GM18861 (cell line): ENCODE results near the gene ADAMTSL2.

ENCODE experiments used
- ATAC-seq: cut with Tn5 transposase; IDR thresholded peaks from one replicate; pipeline ENCODE4 v1.9.1; 2021; ENCODE audit not compliant: unreplicated experiment

Gene ADAMTSL2

DNA sequence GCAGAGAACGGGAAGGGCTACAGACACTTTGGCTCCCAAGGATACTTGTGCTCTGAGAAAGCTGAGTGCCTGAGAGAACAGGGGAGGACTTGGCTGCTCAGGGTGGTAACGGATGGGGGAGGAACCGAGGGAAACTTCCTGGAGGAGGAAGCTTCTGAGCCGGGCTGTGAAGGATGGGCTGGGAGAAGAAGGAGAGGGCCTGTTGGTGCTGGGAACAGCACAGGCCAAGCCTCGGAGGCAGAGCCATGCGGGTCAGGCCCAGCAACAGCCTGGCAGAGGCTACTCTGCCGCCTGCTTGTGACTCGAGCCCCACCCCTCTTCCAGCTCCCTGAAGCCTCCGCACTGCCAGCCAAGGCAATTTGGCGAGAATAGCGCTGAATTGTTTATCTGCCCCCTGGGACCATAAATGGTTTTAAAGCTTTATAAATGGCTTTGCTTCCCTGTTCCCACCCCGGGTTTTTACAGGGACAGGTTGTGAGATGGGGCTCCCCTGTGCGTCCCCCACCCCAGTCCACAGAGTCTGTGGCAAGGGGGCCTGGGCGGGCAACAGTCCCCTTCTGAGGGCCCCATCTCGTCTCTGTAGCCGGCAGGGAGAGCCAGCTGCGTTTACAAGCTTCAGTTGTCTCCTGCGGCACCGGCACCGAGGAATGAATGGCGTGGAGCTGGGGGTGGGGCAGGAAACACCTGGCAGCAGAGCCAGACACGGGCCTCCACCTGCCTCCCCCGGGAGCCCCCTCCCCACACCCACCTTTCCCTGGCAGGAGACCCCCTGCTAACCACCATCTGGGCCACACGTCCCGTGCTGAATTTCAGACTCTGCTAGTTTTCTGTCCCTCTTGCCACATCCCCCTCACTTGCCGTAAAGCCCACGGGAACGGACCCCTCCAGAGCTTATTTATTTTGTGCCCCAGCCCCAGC, 50.3 kb downstream of the ADAMTSL2 start:
- ATAC-seq = no peak

DNA sequence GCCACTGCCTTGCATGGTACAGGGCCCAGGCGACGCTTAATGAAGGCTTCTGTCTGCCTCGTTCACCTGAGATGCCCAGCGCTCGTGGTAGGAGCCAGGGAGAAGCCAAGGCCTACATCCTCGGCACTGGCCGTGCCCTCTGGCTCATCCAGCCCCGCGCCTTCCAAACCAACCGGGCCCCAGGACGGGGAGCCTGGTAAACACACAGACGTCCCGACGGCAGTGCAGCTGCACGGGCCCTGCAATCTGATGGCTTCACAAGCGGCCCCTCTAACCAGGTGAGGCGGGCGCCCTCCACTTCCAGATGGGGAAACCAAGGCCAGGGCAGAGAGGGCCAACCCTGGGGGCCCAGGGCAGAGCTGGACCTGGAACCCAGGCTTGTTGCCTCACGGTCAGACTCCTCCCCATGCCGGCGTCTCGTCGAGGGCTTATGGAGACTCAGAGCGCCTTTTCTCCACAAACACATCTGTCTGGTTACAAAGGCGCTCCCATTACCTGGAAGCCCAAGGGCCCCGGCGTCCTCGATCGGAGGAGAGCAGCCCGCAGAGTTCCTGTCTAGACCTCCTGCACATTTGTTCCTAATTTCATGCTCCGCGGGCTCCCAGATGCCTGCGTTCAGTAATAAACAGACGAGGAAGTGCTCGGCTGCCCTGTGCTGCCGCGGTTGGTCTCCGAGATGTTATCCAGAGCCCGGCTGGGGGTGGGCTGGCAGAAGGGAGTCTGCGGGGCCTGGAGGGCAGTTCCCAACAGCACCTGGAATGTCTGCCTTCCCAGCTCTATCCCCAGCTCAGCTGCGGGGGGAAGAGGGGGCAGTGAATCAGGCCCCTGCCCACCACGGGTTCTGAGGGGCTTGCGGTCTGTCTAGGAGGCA, 51.2 kb downstream of the ADAMTSL2 start:
- ATAC-seq = no peak

DNA sequence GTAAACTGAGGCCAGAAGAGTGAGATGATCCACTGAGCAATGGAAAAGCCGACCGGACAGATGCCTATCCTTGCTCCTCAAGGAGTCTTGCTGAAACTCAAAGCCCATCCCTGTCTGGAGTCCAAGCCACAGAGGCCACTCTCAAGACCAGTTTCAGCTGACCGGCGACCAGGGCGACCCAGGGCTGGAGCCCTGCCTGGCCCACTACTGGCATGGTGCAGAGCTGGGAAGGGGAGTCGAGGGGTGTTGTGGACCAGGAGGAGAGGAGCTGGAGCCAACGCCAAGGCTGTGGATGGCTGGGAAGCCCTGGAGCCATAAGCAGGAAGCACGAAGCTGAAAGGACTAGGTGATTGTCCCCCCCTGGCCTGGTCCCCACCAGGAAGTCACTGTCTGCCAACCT, 52.5 kb downstream of the ADAMTSL2 start:
- no peak for ATAC-seq

DNA sequence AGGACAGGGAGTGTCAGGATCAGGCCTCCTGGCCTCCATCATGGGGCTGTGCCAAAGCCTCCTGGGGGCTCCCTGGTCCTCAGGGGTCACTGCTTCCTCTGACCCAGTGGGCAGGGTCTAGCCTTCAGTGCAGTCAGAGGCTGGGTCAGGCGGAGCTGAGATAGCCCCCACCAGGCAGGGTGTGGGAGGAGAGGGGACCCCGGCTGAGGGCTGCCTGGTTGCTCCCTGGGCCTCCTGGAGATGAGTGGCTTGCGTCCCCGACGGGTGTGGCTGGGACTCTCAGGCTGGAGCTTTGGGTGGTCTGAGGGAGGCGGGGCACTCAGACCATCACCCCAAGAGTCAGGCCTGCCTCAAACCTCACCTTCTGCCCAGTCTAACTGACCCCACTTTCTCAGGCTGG, 53.0 kb downstream of the ADAMTSL2 start:
- no peak for ATAC-seq

GRCh38 chr9:133589454-133590227, 55.1 kb downstream of the ADAMTSL2 start:
- no peak for ATAC-seq

DNA sequence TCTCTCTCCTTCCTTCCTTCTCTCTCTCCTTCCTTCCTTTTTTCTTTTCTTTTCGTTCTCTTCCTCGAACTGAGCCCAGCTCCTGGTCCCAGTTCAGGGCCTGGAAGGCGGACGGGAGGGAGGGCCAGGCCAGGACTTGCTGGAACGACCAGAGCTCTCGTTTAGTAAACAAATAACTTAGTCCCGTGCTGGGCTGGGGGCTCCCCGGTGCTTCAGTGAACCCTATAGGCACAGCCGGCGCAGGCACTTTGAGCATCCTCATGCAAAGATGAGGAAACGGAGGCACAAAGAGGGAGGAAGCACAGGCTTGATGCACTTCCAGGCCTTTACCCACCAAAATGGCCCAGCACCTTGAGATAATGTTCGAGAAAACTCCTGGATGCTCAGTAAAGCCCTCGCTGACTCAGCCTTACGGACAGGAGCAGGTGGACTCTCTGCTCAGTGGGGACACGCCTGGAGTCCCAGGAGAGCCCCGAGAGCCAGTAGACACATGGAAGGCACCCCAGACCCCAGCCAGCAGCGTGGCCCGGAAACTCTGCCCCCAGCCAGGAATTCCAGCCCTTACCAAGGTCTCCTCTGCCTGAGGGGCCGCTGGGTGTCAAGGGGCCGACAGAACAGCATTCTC, 55.8 kb downstream of the ADAMTSL2 start:
- ATAC-seq = no peak

GRCh38 chr9:133591116-133591910, 56.8 kb downstream of the ADAMTSL2 start:
- no peak for ATAC-seq

DNA sequence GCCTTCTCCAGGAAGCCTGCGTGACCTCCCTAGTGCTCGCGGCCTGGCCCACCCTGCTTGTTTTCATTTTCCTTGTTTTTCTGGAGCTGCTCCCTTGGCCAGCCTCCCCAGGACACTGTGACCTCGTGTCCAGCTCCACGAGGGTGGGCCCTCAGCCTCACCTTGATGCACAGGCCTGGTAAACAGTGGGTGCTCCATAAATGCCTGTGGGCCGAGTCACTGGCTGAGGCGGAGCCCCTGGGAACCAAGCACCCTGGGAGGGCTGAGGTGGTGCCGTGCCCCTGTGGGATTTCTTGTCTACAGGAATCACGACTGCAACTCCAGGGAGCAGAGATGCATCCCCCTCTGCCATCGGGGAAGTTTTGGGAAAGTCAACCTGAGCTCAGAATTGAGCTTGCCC, 57.5 kb downstream of the ADAMTSL2 start:
- ATAC-seq = no peak

DNA sequence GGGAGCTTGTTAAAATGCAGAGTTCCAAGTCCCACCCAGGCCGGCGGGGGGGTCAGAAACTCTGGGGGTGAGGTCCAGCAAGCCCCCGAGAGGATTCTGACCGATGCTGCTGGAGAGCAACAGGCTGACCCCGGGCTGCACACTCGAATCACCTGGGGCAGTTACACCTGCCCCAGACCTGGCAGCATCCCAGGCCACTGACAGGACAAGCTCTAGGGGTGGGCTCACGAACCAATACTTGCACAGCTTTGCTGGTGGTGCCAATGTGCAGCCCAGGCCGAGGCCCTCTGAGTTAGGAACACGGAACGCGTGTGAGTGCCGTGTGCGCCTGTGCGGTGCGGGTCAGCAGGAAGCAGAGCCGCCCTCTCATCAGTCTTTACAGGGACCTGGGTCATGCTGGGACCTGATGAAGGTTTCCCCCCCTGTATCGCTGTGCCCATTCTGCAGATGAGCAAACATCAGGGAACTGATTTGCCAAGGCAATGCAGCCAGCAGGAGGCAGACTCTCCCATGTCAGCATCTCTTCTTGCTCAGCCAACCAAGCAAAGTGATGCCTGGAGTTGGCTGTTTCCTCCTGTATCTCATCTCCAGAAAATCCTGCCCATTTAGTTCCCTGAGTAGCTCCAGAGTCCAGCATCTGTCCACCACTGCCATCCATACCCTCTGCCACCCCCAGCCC, 58.4 kb downstream of the ADAMTSL2 start:
- no peak for ATAC-seq

DNA sequence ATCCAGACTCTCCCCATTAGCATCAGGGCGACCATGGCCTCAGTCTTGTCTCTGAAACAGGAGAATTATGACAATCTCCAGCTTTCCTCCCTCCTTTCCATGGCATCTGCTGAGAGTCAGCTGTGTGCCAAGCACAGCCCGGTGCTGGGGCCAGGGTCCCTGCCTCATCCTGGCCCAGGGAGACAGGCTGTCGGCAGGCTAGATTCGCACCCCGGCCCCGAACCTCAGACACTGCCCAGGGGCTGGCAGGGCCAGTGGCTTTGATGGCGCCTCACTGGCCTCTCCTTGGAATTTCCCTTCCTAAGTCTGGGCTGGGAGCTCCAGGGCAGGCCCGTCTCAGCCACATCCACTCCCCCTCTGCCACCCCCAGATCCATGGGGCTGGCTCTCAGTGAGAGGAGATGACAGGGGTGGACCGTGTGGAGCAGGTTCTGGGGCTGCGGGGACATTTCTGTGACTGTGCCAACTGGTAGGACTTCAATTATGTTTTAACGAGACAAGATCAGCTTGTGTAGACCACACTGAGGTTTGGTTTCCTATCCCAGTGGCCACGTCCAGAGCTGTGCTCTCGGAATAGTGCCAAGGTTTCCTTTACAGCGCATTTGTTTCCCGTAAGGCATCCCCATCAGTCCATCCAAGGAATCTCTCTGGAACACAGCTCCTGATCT, 59.2 kb downstream of the ADAMTSL2 start:
- no peak for ATAC-seq

GRCh38 chr9:133594310-133594709, 59.8 kb downstream of the ADAMTSL2 start:
- no peak for ATAC-seq

DNA sequence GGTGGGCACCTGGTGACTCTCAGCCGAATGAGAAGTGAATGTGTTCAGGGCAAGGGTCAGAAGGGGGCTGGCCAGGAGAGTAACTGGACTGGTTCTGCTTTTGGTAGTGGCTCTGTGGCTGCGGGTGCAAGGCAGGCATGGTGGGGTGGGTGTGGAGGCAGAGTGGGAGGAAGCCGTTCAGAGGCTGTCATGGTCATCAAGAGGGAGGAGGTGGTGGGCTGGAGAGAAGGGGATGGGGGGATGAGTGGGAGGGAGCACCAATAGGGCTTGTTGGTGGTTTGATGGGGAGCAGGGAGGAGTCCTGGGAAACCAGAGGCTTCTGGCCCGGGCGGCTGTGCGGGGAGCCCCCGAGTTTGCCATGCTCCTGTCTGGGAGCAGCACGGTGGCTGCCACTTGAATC, 61.4 kb downstream of the ADAMTSL2 start:
- no peak for ATAC-seq

DNA sequence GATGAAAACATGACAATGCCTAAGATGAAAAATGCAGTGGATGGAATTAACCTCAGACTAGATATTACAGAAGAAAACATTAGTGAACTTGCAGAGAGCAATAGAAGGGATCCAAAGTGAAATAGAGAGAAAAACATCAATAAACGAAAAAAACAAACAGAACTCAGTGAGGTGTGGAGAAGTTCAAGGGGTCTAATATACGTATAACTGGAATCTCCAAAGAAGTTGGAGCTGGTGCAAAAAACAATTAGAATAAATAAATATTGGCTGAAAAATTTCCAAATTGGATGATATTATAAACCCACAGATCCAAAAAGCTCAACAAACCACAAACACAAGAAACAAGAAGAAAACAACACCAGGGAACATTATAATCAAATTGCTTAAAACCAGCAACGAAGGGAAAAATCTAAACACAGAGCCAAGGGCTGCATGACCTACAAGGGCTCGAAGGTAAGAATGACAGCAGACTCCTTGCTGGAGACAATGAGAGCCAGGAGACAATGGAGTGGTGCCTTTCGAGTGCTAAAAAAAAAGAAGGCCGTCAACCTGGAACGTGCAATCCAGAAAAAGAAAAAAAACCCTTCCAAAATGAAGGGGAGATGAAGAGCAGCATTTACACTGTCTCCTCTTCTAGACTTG, 62.9 kb downstream of the ADAMTSL2 start:
- ATAC-seq = no peak

DNA sequence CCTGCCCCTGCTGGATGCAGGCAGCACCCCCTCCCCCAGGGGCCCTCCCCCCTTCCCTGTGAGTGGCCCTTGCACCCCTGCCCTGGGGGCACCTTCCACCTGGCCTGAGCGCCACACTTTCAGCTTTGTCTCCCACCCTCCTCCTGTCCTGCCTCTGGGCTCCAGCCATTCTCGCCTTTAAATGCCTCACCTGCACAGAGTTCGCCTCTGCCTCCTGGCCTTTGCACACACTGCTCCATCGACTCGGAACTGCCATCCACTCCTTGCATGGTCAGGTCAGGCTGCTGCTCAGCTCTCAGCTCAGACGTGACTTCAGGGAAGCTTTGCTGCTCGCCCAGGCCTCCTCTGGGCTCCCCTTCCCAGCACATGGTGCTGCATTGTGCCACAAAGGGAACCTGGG, 64.5 kb downstream of the ADAMTSL2 start:
- no peak for ATAC-seq

DNA sequence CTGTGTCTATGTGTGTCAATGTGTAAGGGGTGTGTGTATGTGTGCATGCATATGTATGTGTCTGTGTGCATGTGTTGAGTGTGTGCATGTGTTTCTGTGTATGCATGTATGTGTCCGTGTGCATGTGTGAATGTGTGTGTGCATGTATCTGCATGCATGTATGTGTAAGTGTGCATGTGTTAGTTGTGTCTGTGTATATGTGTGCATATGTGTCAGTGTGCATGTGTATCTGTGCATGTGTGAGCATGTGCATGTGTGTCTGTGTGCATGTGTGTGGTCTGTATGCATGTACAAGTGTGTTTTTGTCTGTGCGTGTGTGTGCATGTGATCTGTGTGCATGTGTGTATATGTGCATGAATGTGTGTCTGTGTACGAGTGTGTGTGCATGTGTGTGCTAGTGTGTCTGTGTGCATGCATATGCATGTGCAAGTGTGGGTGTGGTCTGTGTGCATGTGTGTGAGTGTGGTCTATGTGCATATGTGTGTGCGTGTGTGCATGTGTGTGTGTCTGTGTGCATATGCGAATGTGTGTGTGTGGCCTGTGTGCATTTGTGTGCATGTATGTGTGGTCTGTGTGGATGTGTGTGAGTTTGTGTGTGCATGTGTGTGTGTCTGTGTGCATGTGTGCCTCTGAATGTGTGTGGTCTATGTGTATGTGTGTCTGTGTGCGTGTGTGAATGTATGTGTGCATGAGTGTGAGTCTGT, 65.1 kb downstream of the ADAMTSL2 start:
- ATAC-seq = no peak

DNA sequence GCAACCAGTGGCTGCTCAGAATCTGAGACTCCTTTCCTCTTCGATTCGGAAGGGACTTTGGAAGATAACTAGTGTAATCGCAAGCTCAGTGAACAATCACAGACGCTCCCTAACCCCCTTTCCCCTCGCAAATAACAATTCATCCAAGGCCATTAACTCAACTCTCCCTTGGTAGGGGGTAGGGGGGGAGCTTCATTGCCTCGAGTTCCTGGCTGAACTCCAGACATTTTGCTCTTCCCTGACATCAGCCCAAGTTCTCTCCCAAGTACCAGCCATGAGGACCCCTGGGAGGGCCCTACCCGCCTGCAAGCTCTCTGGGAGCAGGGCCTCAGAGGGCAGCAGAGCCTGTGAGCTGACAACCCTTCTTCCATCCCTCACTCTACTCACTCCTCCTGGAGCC, 66.2 kb downstream of the ADAMTSL2 start:
- no peak for ATAC-seq

GRCh38 chr9:133601746-133602145, 67.2 kb downstream of the ADAMTSL2 start:
- ATAC-seq = no peak

DNA sequence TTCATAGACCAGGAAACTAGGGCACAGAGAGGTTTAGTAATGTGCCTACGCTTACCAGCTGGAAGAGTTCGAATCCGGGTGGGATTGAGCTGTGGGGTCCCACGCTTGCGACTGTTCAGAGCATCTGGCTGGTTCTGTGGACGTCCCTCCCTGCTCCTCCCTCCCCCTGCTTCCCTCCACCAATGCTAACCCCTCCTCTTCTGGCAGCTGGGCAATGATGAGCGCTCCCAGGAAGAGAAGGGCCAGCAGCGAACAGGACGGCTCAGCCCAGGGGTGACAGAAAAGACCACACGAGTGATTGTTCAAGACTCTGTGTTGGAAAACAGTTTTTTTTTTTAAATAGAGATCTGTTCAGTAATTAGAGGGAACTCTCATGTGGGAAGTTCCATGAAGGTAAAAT, 67.8 kb downstream of the ADAMTSL2 start:
- no peak for ATAC-seq
